Fibroblast of the aortic adventitia (primary cell): ENCODE data around the gene TFAP2C. TPM values are rescaled to one million over a fixed set of nuclear protein-coding genes. Genes with fewer than 3 reads are reported as not detected.

Experiments
- DNase-seq: peaks from one replicate; pipeline ENCODE4 v3.0.0-alpha.2; 2010; ENCODE audit warnings: low read depth
- H3K4me3 ChIP-seq: 2 replicates; pipeline ENCODE4 v1.5.1; 2011; ENCODE audit warnings: low read depth, mild to moderate bottlenecking, control low read depth, low read length, moderate library complexity
- total RNA-seq: library from RNA; depleted of rRNA; stranded (reverse); fragments of >200 nt; gene quantifications from 2 replicates; pipeline ENCODE4 v1.2.3, GENCODE V29; 2012; ENCODE audit warnings: low replicate concordance
- TF ChIP-seq, protein P1 (sequence below): IDR thresholded peaks from 2 replicates; pipeline ENCODE4 v1.5.1; 2011; ENCODE audit warnings: mild to moderate bottlenecking, low read length, control low read depth, inconsistent platforms; ENCODE audit not compliant: insufficient read depth

Gene TFAP2C
- total RNA-seq, 1 donor: not detected

- H3K4me3 ChIP-seq: no peak overlapping the region
- TF ChIP-seq, protein P1, sequence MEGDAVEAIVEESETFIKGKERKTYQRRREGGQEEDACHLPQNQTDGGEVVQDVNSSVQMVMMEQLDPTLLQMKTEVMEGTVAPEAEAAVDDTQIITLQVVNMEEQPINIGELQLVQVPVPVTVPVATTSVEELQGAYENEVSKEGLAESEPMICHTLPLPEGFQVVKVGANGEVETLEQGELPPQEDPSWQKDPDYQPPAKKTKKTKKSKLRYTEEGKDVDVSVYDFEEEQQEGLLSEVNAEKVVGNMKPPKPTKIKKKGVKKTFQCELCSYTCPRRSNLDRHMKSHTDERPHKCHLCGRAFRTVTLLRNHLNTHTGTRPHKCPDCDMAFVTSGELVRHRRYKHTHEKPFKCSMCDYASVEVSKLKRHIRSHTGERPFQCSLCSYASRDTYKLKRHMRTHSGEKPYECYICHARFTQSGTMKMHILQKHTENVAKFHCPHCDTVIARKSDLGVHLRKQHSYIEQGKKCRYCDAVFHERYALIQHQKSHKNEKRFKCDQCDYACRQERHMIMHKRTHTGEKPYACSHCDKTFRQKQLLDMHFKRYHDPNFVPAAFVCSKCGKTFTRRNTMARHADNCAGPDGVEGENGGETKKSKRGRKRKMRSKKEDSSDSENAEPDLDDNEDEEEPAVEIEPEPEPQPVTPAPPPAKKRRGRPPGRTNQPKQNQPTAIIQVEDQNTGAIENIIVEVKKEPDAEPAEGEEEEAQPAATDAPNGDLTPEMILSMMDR: no peak
- DNase-seq: no peak
Observed at GRCh38 chr20:56664796-56665195, 35.7 kb downstream of the TFAP2C start.

DNA sequence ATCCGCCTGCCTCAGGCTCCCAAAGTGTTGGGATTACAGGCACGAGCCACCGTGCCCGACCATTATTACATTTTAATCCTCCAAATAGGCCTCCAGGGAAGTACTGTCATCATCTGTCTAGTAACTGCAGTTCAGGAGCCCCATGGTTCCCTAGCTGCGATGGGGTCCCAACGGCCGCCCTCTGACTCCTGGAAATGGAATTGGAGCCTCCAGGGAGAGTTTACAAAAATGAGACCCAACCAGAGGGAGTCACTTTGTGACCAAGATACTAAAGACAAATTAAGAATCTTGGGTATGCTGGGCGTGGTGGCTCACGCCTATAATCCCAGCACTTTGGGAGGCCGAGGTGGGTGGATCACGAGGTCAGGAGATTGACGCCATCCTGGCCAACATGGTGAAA lies 36.7 kb downstream of the TFAP2C start:
- TF ChIP-seq, protein P1: no peak
- no peak for DNase-seq
- no peak overlapping the region for H3K4me3 ChIP-seq

- H3K4me3 ChIP-seq: no peak overlapping the region
- no peak for DNase-seq
- TF ChIP-seq, protein P1: no peak
Observed at GRCh38 chr20:56673450-56673849, 44.3 kb downstream of the TFAP2C start.

GRCh38 chr20:56676001-56676400 lies 46.9 kb downstream of the TFAP2C start:
- H3K4me3 ChIP-seq: no peak overlapping the region
- TF ChIP-seq, protein P1: no peak
- DNase-seq: no peak

GRCh38 chr20:56676679-56677078 lies 47.6 kb downstream of the TFAP2C start:
- DNase-seq: no peak
- no peak overlapping the region for H3K4me3 ChIP-seq
- TF ChIP-seq, protein P1: no peak

DNA sequence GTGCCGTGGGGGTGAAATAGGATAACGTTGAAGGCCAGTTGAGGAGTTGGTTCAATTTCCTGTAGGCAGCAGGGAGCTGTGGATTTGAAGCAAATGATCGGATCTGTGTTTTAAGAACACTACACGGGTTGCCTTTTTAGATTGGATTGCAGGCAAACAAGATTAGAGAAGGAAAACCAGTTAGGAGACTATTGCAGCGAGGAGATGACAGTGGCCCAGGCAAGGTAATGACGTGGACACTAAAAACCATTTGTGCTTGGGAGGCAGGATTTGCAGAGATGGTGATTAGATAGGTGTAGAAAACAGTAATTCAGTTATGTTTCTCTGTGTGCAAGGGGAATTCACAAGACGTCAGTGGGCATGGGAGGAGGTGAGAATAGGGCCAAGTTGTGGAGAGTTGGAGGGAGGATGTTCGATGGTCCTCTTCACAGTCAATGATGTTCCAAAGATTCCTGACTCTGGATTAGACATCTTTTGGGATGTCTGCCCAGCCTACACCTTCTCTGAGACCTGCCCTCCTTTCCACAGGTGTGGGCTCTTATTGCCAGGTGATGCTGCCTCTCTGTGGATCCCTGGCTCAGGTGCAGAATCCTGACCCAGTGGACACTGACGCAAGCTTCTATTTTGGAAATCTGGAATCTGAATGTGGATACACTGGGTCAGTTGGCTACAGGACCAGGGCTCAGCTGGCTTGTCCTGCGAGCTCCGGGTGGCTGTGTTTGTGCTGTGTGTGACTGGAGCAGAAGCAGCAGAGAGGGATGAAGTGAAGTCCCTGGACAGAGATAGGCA lies 54.2 kb downstream of the TFAP2C start:
- no peak for DNase-seq
- no peak overlapping the region for H3K4me3 ChIP-seq
- TF ChIP-seq, protein P1: no peak

- no peak for DNase-seq
- no peak overlapping the region for H3K4me3 ChIP-seq
- TF ChIP-seq, protein P1: no peak
Observed at GRCh38 chr20:56685879-56686278, 56.8 kb downstream of the TFAP2C start.
